HEK293T (cell line): ENCODE measurements around the gene GRIA4.

Source experiments
- ARNT ChIP-seq: fragments of 450-650 bp; IDR thresholded peaks from 2 replicates; pipeline ENCODE4 v1.6.1; 2017; ENCODE audit warnings: mild to moderate bottlenecking
- BHLHE40 ChIP-seq: fragments of 450-650 bp; IDR thresholded peaks from 2 replicates; pipeline ENCODE4 v1.6.1; 2016; ENCODE audit warnings: mild to moderate bottlenecking, moderate library complexity, borderline replicate concordance
- ELF4 ChIP-seq: fragments of 450-650 bp; IDR thresholded peaks from 2 replicates; pipeline ENCODE4 v1.6.1; 2017; ENCODE audit warnings: antibody characterized with exemption
- FOXA1 ChIP-seq: fragments of 450-650 bp; IDR thresholded peaks from 2 replicates; pipeline ENCODE4 v1.6.1; 2016; ENCODE audit warnings: mild to moderate bottlenecking
- SP1 ChIP-seq: fragments of 450-650 bp; IDR thresholded peaks from 2 replicates; pipeline ENCODE4 v1.6.1; 2017
- SUZ12 ChIP-seq: fragments of 450-650 bp; IDR thresholded peaks from 2 replicates; pipeline ENCODE4 v1.6.1; 2016; ENCODE audit warnings: mild to moderate bottlenecking
- TARDBP ChIP-seq: fragments of 450-650 bp; IDR thresholded peaks from 2 replicates; pipeline ENCODE4 v1.6.1; 2016
- TF ChIP-seq, protein P1 (sequence below): fragments of 450-650 bp; IDR thresholded peaks from 2 replicates; pipeline ENCODE4 v1.6.1; 2016

- TF ChIP-seq BHLHE40: no peak
- no peak for TF ChIP-seq SP1
- no peak for TF ChIP-seq TARDBP
- TF ChIP-seq ELF4: no peak
- TF ChIP-seq, protein P1, sequence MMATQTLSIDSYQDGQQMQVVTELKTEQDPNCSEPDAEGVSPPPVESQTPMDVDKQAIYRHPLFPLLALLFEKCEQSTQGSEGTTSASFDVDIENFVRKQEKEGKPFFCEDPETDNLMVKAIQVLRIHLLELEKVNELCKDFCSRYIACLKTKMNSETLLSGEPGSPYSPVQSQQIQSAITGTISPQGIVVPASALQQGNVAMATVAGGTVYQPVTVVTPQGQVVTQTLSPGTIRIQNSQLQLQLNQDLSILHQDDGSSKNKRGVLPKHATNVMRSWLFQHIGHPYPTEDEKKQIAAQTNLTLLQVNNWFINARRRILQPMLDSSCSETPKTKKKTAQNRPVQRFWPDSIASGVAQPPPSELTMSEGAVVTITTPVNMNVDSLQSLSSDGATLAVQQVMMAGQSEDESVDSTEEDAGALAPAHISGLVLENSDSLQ: no peak
- no peak for TF ChIP-seq FOXA1
- no peak for TF ChIP-seq ARNT
- no peak for TF ChIP-seq SUZ12
Observed at GRCh38 chr11:105861225-105861624, 251.4 kb downstream of the GRIA4 start.
